Measurements from ENCODE around the gene TMEM217. TPM values are rescaled to one million over a fixed set of nuclear protein-coding genes. Genes with fewer than 3 reads are reported as not detected.

The TMEM217 gene
- polyA plus RNA-seq, 1 of the 3 experiments (the other 2 are of a cell fraction): 1.5 TPM

DNA sequence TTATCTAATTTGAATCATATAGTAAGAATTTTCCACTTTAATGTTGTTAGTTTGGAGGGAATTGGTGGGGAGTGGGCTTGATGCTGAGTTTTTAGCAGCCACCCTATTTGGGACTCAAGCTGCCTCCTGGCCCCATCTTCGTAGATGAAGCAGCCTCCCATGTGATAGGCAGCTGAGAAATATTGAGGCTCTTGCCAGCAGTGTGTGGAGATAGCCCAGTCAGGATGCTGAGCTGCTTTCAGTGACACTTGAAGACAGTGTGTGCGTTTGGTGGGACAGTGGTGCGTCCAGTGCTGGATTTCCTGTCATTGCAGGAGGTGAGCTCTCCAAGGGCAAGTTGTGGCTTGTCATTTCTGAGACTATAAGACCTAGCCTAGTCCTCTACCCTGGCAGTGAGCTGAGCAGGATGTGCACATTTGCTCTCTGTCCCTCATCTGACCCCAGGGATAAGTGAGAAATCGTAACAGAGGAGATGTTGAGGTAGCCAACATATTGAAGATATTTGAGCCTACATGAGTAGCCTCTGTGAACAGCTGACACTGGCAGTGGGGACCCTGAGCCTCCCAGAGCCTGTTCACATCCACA is 48.0 kb upstream of the TMEM217 start:
- ChIA-PET CTCF (interaction anchor here (0.5 to 5.9 kb wide), 2 partner anchors 8 to 48 kb away, joined by 3 to 43 read pairs; no protein-coding TSS in a partner anchor), POLR2A (no interaction called here)

More for the DNA sequence above, 48.0 kb upstream of the TMEM217 start:
- Histone ChIP-seq H2AFZ (ENCODE audit: low read depth) (no peak overlapping the region), H3F3A (replicated peaks; ENCODE audit: insufficient read depth) (peaks cover 2% of the 10 kb centered on the region), H3K9ac (no peak overlapping the region), H4K20me1 (ENCODE audit: insufficient read depth) (no peaks in the 10 kb centered on the region), H3K79me2 (ENCODE audit: insufficient read depth) (no peaks in the 10 kb centered on the region), H3K4me3 (ENCODE audit: low read depth in 2 of 2, low read length in 1 of 2) (no peak overlapping the region), H3K9me2 (no peaks in the 10 kb centered on the region), H3K36me3 (replicated peaks in 1 of 2; ENCODE audit: control insufficient read depth in 1 of 2, insufficient read depth in 2 of 2, low read length in 1 of 2) (peaks cover 10 to 30% of the 10 kb centered on the region in 2 experiments), H3K4me2 (no peak overlapping the region), H3K4me1 (ENCODE audit: control insufficient read depth in 1 of 2, insufficient read depth in 2 of 2, low read depth in 1 of 2, low read length in 1 of 2) (peaks cover 2 to 13% of the 10 kb centered on the region in 2 experiments), H3K27ac (ENCODE audit: low read depth in 2 of 2, low read length in 1 of 2) (no peak overlapping the region), H3K9me3 (no peaks in the 10 kb centered on the region), H3K27me3 (ENCODE audit: insufficient read depth) (no peaks in the 10 kb centered on the region)
- WGBS (ENCODE audit: low lambda C conversion rate): 100% methylated on average over 4 of the region's 4 CpGs
- DNase-seq: no peak
- TF ChIP-seq FOXJ3 (CRISPR knock-in tag; IDR thresholded peaks at IDR 0.05) (no peak), CHD2 (IDR thresholded peaks at IDR 0.05; ENCODE audit: low read length, partially characterized antibody) (no peak), MEF2A (IDR thresholded peaks at IDR 0.05; ENCODE audit: borderline replicate concordance, low read depth) (no peak), TAF1 (IDR thresholded peaks at IDR 0.05; ENCODE audit: borderline replicate concordance, low read depth, low read length) (no peak), JUND (IDR thresholded peaks at IDR 0.05) (no peak), ELF1 (IDR thresholded peaks at IDR 0.05) (no peak), MAX (IDR thresholded peaks at IDR 0.05; ENCODE audit: low read depth) (no peak), USF2 (IDR thresholded peaks at IDR 0.05; ENCODE audit: borderline replicate concordance, low read depth, low read length) (no peak), RCOR1 (IDR thresholded peaks at IDR 0.05; ENCODE audit: low read length) (no peak), SIN3A (IDR thresholded peaks at IDR 0.05; ENCODE audit: borderline replicate concordance, low read depth, low read length) (no peak), USF1 (IDR thresholded peaks at IDR 0.05; ENCODE audit: borderline replicate concordance, low read depth) (no peak), SMC3 (IDR thresholded peaks at IDR 0.05; ENCODE audit: low read depth, low read length) (no peak), EZH2phosphoT487 (IDR thresholded peaks at IDR 0.05; ENCODE audit: borderline replicate concordance, low read depth) (no peak), GABPA (IDR thresholded peaks at IDR 0.05; ENCODE audit: low read depth) (no peak), NRF1 (IDR thresholded peaks at IDR 0.05; ENCODE audit: low read depth, low read length) (no peak), YY1 (IDR thresholded peaks at IDR 0.05; ENCODE audit: low read depth) (no peak), GATA2 (CRISPR knock-in tag; IDR thresholded peaks at IDR 0.05) (no peak), RFX5 (IDR thresholded peaks at IDR 0.05; ENCODE audit: low read length) (no peak)
- TF ChIP-seq, protein P1, sequence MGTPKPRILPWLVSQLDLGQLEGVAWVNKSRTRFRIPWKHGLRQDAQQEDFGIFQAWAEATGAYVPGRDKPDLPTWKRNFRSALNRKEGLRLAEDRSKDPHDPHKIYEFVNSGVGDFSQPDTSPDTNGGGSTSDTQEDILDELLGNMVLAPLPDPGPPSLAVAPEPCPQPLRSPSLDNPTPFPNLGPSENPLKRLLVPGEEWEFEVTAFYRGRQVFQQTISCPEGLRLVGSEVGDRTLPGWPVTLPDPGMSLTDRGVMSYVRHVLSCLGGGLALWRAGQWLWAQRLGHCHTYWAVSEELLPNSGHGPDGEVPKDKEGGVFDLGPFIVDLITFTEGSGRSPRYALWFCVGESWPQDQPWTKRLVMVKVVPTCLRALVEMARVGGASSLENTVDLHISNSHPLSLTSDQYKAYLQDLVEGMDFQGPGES (IDR thresholded peaks at IDR 0.05; ENCODE audit: low read depth, low read length): no peak
- TF ChIP-seq, protein P2, sequence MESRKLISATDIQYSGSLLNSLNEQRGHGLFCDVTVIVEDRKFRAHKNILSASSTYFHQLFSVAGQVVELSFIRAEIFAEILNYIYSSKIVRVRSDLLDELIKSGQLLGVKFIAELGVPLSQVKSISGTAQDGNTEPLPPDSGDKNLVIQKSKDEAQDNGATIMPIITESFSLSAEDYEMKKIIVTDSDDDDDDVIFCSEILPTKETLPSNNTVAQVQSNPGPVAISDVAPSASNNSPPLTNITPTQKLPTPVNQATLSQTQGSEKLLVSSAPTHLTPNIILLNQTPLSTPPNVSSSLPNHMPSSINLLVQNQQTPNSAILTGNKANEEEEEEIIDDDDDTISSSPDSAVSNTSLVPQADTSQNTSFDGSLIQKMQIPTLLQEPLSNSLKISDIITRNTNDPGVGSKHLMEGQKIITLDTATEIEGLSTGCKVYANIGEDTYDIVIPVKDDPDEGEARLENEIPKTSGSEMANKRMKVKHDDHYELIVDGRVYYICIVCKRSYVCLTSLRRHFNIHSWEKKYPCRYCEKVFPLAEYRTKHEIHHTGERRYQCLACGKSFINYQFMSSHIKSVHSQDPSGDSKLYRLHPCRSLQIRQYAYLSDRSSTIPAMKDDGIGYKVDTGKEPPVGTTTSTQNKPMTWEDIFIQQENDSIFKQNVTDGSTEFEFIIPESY (IDR thresholded peaks at IDR 0.05; ENCODE audit: borderline replicate concordance, low read depth): no peak

Data from SK-N-SH (cell line).